Activated naive CD8-positive, alpha-beta T cell treated with anti-CD3 and anti-CD28 coated beads for 36 hours (primary cell): ENCODE results near the gene GNG14. TPM values are rescaled to one million over a fixed set of nuclear protein-coding genes. Genes with fewer than 3 reads are reported as not detected.
"Not testable (repeated sequence)": the region's sequence is repeated elsewhere in the genome, so short reads cannot be mapped to it uniquely, and the experiment has no call there.

ENCODE experiments used
- DNase-seq: peaks from one replicate; pipeline ENCODE4 v3.0.0; 2021
- H3K27ac Mint-ChIP-seq: one replicate; pipeline ENCODE4 v1.8.0; 2022; ENCODE audit warnings: mild to moderate bottlenecking, moderate library complexity, mixed read lengths
- H3K27me3 Mint-ChIP-seq: one replicate; pipeline ENCODE4 v1.8.0; 2022; ENCODE audit warnings: mild to moderate bottlenecking, mixed read lengths
- H3K36me3 Mint-ChIP-seq: one replicate; pipeline ENCODE4 v1.8.0; 2021; ENCODE audit warnings: mild to moderate bottlenecking, mixed read lengths
- H3K4me1 Mint-ChIP-seq: one replicate; pipeline ENCODE4 v1.8.0; 2021; ENCODE audit warnings: mixed read lengths
- H3K4me3 Mint-ChIP-seq: one replicate; pipeline ENCODE4 v1.8.0; 2022; ENCODE audit warnings: mild to moderate bottlenecking, moderate library complexity, mixed read lengths
- H3K9me3 Mint-ChIP-seq: one replicate; pipeline ENCODE4 v1.8.0; 2022; ENCODE audit warnings: mixed read lengths
- total RNA-seq, 2 experiments: library from RNA; stranded (reverse); gene quantifications; one replicate each; pipeline ENCODE4 v1.2.3, GENCODE V29; 2021

The GNG14 gene
- total RNA-seq, 2 experiments from 2014 or later: not detected

GRCh38 chr19:12676384-12676792 is 11.4 kb upstream of the GNG14 start:
- Mint-ChIP-seq H3K4me3 (no peak overlapping the region), H3K27ac (peak overlapping the region; percentile 50), H3K4me1 (peaks cover 31% of the 10 kb centered on the region), H3K9me3 (no peaks in the 10 kb centered on the region), H3K27me3 (no peaks in the 10 kb centered on the region), H3K36me3 (peaks cover 40% of the 10 kb centered on the region)
- DNase-seq: peak; percentile 84

- Mint-ChIP-seq H3K4me3 (no peak overlapping the region), H3K36me3 (peaks cover 38% of the 10 kb centered on the region), H3K9me3 (no peaks in the 10 kb centered on the region), H3K27ac (no peak overlapping the region), H3K27me3 (no peaks in the 10 kb centered on the region), H3K4me1 (peaks cover 29% of the 10 kb centered on the region)
- no peak for DNase-seq
These were observed 10.9 kb upstream of the GNG14 start for GRCh38 chr19:12676928-12677327.

- H3K36me3 Mint-ChIP-seq: peaks cover 33% of the 10 kb centered on the region
- peak overlapping the region; percentile 12 for H3K27ac Mint-ChIP-seq
- H3K9me3 Mint-ChIP-seq, DNase-seq, H3K4me3 Mint-ChIP-seq, H3K27me3 Mint-ChIP-seq: not testable (repeated sequence)
- peaks cover 26% of the 10 kb centered on the region for H3K4me1 Mint-ChIP-seq
These were observed 9.8 kb upstream of the GNG14 start for GRCh38 chr19:12678039-12678438.

GRCh38 chr19:12680034-12680433 is 7.8 kb upstream of the GNG14 start:
- no peak for DNase-seq
- Mint-ChIP-seq H3K27me3 (no peaks in the 10 kb centered on the region), H3K27ac (no peak overlapping the region), H3K36me3 (peaks cover 27% of the 10 kb centered on the region), H3K4me3 (peak overlapping the region; percentile 99), H3K4me1 (peaks cover 26% of the 10 kb centered on the region), H3K9me3 (no peaks in the 10 kb centered on the region)

- H3K9me3 Mint-ChIP-seq: no peaks in the 10 kb centered on the region
- H3K27me3 Mint-ChIP-seq: no peaks in the 10 kb centered on the region
- H3K36me3 Mint-ChIP-seq: peaks cover 27% of the 10 kb centered on the region
These were observed 6.5 kb upstream of the GNG14 start, which contains the start of gene DHPS for GRCh38 chr19:12681074-12681987. Gene DHPS, minus strand, starts transcription at chr19:12681880. Its CDS starts 114 bp downstream, at chr19:12681766.

GRCh38 chr19:12685831-12686230 is 2.0 kb upstream of the GNG14 start:
- peaks cover 5% of the 10 kb centered on the region for H3K4me1 Mint-ChIP-seq
- no peak overlapping the region for H3K4me3 Mint-ChIP-seq
- DNase-seq: no peak
- H3K27ac Mint-ChIP-seq: peak overlapping the region; percentile 13
- H3K27me3 Mint-ChIP-seq: no peaks in the 10 kb centered on the region
- H3K9me3 Mint-ChIP-seq: no peaks in the 10 kb centered on the region
- H3K36me3 Mint-ChIP-seq: peaks cover 7% of the 10 kb centered on the region

More at GRCh38 chr19:12681074-12681987, 6.5 kb upstream of the GNG14 start, which contains the start of gene DHPS:
- Mint-ChIP-seq H3K27ac (peak within 1 kb of the TSS; percentile 99), H3K4me3 (peak within 1 kb of the TSS; percentile 99), H3K4me1 (peaks cover 24% of the 10 kb centered on the region)
- peak; percentile 89 for DNase-seq

- no peak for DNase-seq
- H3K27me3 Mint-ChIP-seq: no peaks in the 10 kb centered on the region
- H3K27ac Mint-ChIP-seq: no peak overlapping the region
- H3K9me3 Mint-ChIP-seq: no peaks in the 10 kb centered on the region
- H3K4me3 Mint-ChIP-seq: no peak overlapping the region
- H3K4me1 Mint-ChIP-seq: no peaks in the 10 kb centered on the region
- peaks cover 2% of the 10 kb centered on the region for H3K36me3 Mint-ChIP-seq
These were observed 1.2 kb downstream of the GNG14 start for GRCh38 chr19:12689012-12689411.

- H3K27me3 Mint-ChIP-seq: no peaks in the 10 kb centered on the region
- H3K27ac Mint-ChIP-seq: no peak overlapping the region
- H3K36me3 Mint-ChIP-seq: peaks cover 4% of the 10 kb centered on the region
- H3K4me3 Mint-ChIP-seq: no peak overlapping the region
- no peaks in the 10 kb centered on the region for H3K9me3 Mint-ChIP-seq
- DNase-seq: no peak
- H3K4me1 Mint-ChIP-seq: peaks cover 1% of the 10 kb centered on the region
These were observed 1.9 kb downstream of the GNG14 start for GRCh38 chr19:12689581-12690216.

GRCh38 chr19:12692960-12693359 is 5.2 kb downstream of the GNG14 start:
- Mint-ChIP-seq H3K36me3 (peaks cover 5% of the 10 kb centered on the region), H3K27me3 (no peaks in the 10 kb centered on the region), H3K9me3 (no peaks in the 10 kb centered on the region), H3K4me3 (no peak overlapping the region), H3K27ac (no peak overlapping the region), H3K4me1 (peaks cover 7% of the 10 kb centered on the region)
- DNase-seq: no peak

- no peak overlapping the region for H3K27ac Mint-ChIP-seq
- peaks cover 10% of the 10 kb centered on the region for H3K36me3 Mint-ChIP-seq
- H3K9me3 Mint-ChIP-seq: no peaks in the 10 kb centered on the region
- H3K4me3 Mint-ChIP-seq: peak overlapping the region; percentile 87
- H3K4me1 Mint-ChIP-seq: peaks cover 7% of the 10 kb centered on the region
- H3K27me3 Mint-ChIP-seq: no peaks in the 10 kb centered on the region
- DNase-seq: no peak
These were observed 6.8 kb downstream of the GNG14 start for GRCh38 chr19:12694641-12695040.

- H3K27ac Mint-ChIP-seq: no peak overlapping the region
- H3K4me3 Mint-ChIP-seq: peak overlapping the region; percentile 87
- H3K9me3 Mint-ChIP-seq: no peaks in the 10 kb centered on the region
- DNase-seq: no peak
- H3K27me3 Mint-ChIP-seq: no peaks in the 10 kb centered on the region
- peaks cover 10% of the 10 kb centered on the region for H3K36me3 Mint-ChIP-seq
- peaks cover 7% of the 10 kb centered on the region for H3K4me1 Mint-ChIP-seq
These were observed 7.3 kb downstream of the GNG14 start for GRCh38 chr19:12695096-12695495.

- Mint-ChIP-seq H3K27ac (peak overlapping the region; percentile 48), H3K4me3 (peak overlapping the region; percentile 87)
- DNase-seq: no peak
These were observed 7.7 kb downstream of the GNG14 start for GRCh38 chr19:12695514-12695913.

GRCh38 chr19:12695997-12696365 is 8.2 kb downstream of the GNG14 start:
- Mint-ChIP-seq H3K4me3 (peak overlapping the region; percentile 87), H3K27me3 (no peaks in the 10 kb centered on the region), H3K4me1 (peaks cover 7% of the 10 kb centered on the region), H3K9me3 (no peaks in the 10 kb centered on the region), H3K36me3 (peaks cover 13% of the 10 kb centered on the region), H3K27ac (peak overlapping the region; percentile 94)
- DNase-seq: peak; percentile 35

More at GRCh38 chr19:12695514-12695913, 7.7 kb downstream of the GNG14 start:
- Mint-ChIP-seq H3K27me3 (no peaks in the 10 kb centered on the region), H3K9me3 (no peaks in the 10 kb centered on the region), H3K4me1 (peaks cover 7% of the 10 kb centered on the region), H3K36me3 (peaks cover 10% of the 10 kb centered on the region)

- peak; percentile 95 for DNase-seq
- Mint-ChIP-seq H3K9me3 (no peaks in the 10 kb centered on the region), H3K4me3 (peak within 1 kb of the TSS; percentile 87), H3K27ac (peak within 1 kb of the TSS; percentile 94), H3K36me3 (peaks cover 16% of the 10 kb centered on the region), H3K4me1 (peaks cover 7% of the 10 kb centered on the region), H3K27me3 (no peaks in the 10 kb centered on the region)
These were observed 8.9 kb downstream of the GNG14 start, which contains the start of gene FBXW9 for GRCh38 chr19:12696366-12697335. Gene FBXW9, minus strand, starts transcription at chr19:12696631. Its CDS starts 50 bp downstream, at chr19:12696581.
